ENCODE data around the gene UXS1. TPM values are rescaled to one million over a fixed set of nuclear protein-coding genes. Genes with fewer than 3 reads are reported as not detected.

The UXS1 gene
- total and polyA plus RNA-seq, 5 experiments from 2014 or later: 56.4 to 187 (median 108) TPM

DNA sequence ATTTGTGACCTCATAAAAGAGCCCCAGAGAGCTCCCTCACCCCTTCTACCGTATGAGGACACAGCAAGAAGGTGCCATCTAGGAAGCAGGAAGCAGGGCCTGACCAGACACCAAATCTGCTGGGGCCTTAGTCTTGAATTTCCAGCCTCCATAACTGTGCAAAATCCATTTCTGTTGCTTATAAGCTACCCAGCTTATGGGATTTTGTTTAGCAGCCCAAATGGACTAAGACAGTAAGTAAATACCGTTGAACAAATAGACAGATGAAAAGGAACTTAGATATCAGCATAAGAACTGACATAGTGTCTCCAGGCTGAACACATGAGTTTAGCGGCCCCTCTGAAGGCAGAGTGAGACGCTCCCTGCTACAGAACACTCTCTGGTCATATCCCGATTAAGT, 130.9 kb downstream of the UXS1 start:
- no peaks in the 10 kb centered on the region for H3K36me3 Mint-ChIP-seq
- no peaks in the 10 kb centered on the region for H3K9me3 Mint-ChIP-seq
- POLR2A ChIA-PET: interaction anchor here (0.5 kb wide), 1 partner anchor 16 kb away, joined by 5 read pairs; no protein-coding TSS in a partner anchor
- ATAC-seq: no peak
- H3K27me3 Mint-ChIP-seq: peaks cover 0 to 8% (median 0%) of the 10 kb centered on the region in 5 donors
- peaks cover 32 to 69% (median 48%) of the 10 kb centered on the region in 4 donors for H3K4me1 Mint-ChIP-seq
- no peak for DNase-seq
- no peak overlapping the region for H3K4me3 Mint-ChIP-seq
- H3K27ac Mint-ChIP-seq: peak overlapping the region in 4 of 10 donors; percentile 16 to 57 (median 44)

DNA sequence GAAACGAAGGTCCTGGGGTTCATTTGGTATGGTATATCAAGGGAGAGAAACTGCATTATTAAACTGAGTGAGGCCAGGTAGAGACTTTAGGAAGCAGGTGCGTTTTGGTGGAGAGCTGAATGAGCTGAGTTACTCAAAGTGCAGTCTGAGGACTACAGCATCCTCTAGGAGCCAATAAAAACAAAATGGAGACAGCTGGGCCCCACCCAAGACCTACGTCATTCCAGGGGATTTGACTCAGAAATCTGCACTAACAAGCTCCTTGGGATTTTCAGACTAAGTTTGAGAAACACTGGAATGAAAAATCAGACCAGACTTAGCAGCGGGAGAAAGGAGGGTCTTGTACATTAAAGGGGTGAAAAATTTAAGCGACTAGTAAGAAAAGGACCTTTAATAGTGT, 131.5 kb downstream of the UXS1 start:
- DNase-seq (no peak), ATAC-seq (no peak)
- POLR2A ChIA-PET: interaction anchor here (0.5 to 1.3 kb wide), 4 partner anchors 15 to 317 kb away, joined by 3 to 5 read pairs (median 4); no protein-coding TSS in a partner anchor
- H3K27ac Mint-ChIP-seq: peak overlapping the region in 3 of 10 donors; percentile 12 to 26 (median 19)
- H3K4me3 Mint-ChIP-seq: no peak overlapping the region
- H3K27me3 Mint-ChIP-seq: peaks cover 0 to 5% (median 0%) of the 10 kb centered on the region in 5 donors
- no peaks in the 10 kb centered on the region for H3K36me3 Mint-ChIP-seq
- H3K9me3 Mint-ChIP-seq: no peaks in the 10 kb centered on the region
- peaks cover 32 to 73% (median 53%) of the 10 kb centered on the region in 4 donors for H3K4me1 Mint-ChIP-seq

DNA sequence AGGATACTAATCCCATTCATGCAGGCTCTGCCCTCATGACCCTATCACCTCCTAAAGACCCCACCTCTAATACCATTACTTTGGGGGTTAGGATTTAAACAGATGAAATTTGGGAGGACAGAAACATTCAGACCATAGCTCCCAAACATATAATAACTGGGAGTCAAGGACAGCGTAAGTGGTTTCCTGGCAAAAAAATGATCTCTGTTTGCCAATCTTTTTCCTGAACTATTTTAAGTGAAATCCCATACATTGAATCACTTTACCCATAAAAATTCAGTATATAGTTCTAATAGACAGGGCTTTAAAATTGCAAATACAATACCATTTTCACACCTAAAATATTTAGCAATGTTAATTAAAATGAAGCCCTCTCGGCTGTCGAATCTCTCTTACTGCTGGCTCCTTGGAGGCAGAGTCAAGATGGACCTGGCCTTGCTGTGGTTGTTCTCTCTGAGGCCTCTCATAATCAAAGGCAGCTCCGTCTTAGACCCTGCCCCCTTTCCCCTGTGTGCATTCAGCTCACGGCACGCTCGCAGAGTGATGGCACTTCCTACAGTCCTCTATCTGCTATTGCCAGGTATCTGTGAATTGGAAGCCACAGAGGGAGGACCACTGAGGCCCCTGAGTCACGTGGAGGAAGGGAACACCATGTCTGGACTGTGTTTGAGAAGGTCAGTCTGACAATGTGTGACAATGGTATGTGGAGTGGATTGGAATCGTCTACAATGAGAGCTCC, 132.3 kb downstream of the UXS1 start:
- H3K4me1 Mint-ChIP-seq: peaks cover 40 to 81% (median 61%) of the 10 kb centered on the region in 4 donors
- H3K27ac Mint-ChIP-seq: peak overlapping the region in 4 of 10 donors; percentile 8 to 36 (median 26)
- H3K9me3 Mint-ChIP-seq: no peaks in the 10 kb centered on the region
- POLR2A ChIA-PET: interaction anchor here (0.5 to 1.3 kb wide), 2 partner anchors 16 to 205 kb away, joined by 3 to 4 read pairs; no protein-coding TSS in a partner anchor
- no peak overlapping the region for H3K4me3 Mint-ChIP-seq
- H3K27me3 Mint-ChIP-seq: peaks cover 0 to 5% (median 0%) of the 10 kb centered on the region in 5 donors
- DNase-seq (no peak), ATAC-seq (no peak)
- no peaks in the 10 kb centered on the region for H3K36me3 Mint-ChIP-seq

DNA sequence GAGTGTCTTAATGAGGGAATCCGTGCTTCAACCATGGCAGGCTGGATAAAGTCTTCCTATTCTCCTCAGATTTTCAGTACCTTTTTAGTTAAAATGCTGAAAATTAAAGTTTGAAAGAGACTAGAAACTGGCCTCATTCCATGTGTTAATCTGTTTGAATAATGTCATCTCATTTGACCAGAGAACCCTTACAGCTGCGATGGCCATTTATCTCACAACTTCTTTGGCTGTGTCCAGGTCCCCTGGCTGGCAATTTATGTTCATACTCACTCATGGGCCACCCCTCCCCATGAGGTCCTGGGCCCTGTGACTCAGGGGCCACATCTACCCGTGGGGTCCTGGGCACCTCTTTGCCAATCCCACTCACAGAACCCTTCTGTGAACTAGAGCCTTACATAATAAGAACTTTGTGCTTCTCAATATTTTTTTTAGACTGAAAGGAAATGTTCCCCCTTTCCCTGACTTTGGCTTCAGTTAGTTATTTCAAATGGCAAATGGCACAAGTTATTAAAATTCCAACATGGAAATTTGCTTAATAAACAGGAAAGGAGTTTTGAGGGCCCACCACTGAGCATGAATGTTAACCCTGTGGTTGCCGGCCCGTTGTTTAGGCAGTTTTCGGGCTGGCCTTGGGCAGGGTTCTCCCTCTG, 134.6 kb downstream of the UXS1 start:
- no peak for ATAC-seq
- no peaks in the 10 kb centered on the region for H3K9me3 Mint-ChIP-seq

DNA sequence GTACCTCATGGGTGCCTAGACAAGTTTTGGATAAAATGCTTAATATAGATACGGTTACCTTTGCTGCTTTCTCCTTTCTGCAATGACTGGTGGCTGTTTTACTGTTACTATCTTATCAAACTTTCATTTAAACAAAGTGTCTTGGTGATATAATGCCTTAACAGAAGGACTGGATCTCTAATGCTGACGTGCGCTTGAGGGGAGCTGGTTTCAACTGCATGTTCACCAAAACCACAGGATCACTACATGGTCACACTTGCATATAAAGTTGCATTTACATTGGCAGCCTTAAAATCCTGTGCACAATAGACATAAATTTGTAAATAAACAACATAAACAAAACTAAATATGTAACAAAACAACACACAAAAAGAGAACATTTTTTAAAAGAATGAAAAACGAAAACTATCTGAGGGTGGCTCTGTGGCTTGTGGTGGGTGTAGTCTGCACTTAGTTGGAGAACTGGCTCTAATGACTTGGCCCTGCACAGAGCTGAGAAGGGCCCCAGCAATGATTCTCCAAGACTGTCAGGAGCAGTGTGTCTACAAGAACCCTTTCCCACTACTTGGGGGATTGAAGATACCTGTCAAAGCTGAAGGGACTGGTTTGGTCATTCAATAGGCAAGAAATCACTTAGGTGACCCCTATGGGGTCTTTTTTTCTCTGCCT, 135.5 kb downstream of the UXS1 start:
- ATAC-seq (peak in 1 of 2 donors; percentile 29), DNase-seq (peak in 1 of 10 donors; percentile 19)
- POLR2A ChIA-PET: interaction anchor here (0.9 to 1.0 kb wide), 3 partner anchors 9 to 20 kb away, joined by 4 to 5 read pairs (median 4); no protein-coding TSS in a partner anchor
- Mint-ChIP-seq H3K9me3 (no peaks in the 10 kb centered on the region), H3K4me3 (peak overlapping the region in 9 of 10 donors; percentile 37 to 68 (median 54)), H3K4me1 (peaks cover 45 to 87% (median 72%) of the 10 kb centered on the region in 4 donors), H3K27ac (peak overlapping the region in 9 of 10 donors; percentile 49 to 87 (median 72)), H3K36me3 (no peaks in the 10 kb centered on the region), H3K27me3 (no peaks in the 10 kb centered on the region)

More for the DNA sequence above, 134.6 kb downstream of the UXS1 start:
- POLR2A ChIA-PET: interaction anchor here (0.9 kb wide), 1 partner anchor 20 kb away, joined by 5 read pairs; no protein-coding TSS in a partner anchor
- peaks cover 42 to 85% (median 68%) of the 10 kb centered on the region in 4 donors for H3K4me1 Mint-ChIP-seq
- DNase-seq: no peak
- peak overlapping the region in 5 of 10 donors; percentile 1 to 60 (median 40) for H3K4me3 Mint-ChIP-seq
- no peaks in the 10 kb centered on the region for H3K27me3 Mint-ChIP-seq
- peak overlapping the region in 9 of 10 donors; percentile 4 to 87 (median 72) for H3K27ac Mint-ChIP-seq
- H3K36me3 Mint-ChIP-seq: no peaks in the 10 kb centered on the region

DNA sequence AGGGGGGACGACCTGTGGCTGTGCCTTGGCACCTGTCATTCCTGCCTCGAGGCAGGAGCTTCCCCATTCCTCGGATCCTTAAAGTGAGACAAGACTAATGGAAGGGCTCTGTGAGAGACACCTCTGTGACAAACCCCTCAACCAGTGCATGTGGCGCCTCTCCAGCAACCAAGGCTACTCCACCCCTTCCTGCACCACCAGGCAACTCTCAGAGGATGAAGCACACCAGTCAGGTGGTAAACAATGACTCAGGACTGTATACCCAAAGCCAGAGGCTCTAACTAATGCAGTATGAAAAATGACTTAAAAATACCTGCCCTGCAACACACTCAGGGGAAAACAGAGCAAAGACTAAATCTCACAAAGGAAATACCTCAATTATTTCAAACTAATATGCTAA, 136.9 kb downstream of the UXS1 start:
- POLR2A ChIA-PET: interaction anchor here (0.8 to 1.0 kb wide), 2 partner anchors 9 to 28 kb away, joined by 3 to 5 read pairs; no protein-coding TSS in a partner anchor

DNA sequence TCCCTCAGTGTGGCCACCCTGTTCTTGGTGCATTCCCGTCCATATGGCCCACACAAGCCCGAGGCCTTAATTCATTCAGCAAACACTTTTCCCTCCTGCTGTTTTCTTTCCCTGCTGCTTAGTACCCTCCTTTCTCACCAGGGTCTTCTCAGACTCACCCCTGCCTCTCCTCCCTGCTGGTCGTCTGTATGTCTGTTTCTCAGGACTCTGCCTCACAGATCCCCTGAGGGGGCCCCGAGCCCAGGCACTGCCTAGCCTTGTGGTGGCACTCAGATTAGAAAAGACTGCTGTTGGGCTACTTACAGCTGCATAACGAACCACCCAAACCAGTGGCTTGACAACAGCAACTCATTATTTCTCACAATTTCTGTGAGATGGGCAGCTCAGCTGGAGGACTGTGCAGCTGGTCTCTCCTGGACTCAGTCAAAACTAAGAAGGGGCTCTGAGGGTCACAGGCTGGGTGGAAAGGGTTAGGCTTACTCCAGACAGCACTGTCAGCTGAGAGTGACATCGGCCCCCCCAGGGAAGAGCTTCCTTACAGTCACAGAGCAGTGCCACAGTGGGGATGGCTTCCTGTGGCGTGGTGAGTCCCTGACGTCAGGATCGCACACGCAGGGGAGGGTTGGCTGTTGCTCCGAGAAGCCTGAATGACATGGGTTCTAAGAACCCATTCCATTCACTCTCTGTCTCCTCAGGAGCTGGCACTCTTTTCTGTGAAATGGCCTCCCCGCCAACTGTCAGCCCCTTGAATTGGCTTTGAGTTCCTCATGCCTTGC, 139.0 kb downstream of the UXS1 start:
- DNase-seq: peak in 7 of 10 donors; percentile 22 to 58 (median 50)
- Mint-ChIP-seq H3K27me3 (no peaks in the 10 kb centered on the region), H3K4me1 (peaks cover 51 to 88% (median 83%) of the 10 kb centered on the region in 4 donors), H3K27ac (peak overlapping the region in 9 of 10 donors; percentile 36 to 88 (median 49)), H3K4me3 (peak overlapping the region in 9 of 10 donors; percentile 34 to 73 (median 58)), H3K9me3 (peaks cover 0 to 2% (median 0%) of the 10 kb centered on the region in 9 donors), H3K36me3 (no peaks in the 10 kb centered on the region)
- POLR2A ChIA-PET: interaction anchor here (0.6 to 1.5 kb wide), 10 partner anchors 9 to 131 kb away, joined by 3 to 4 read pairs (median 3); no protein-coding TSS in a partner anchor
- ATAC-seq: peak; percentile 37 to 80

More for the DNA sequence above, 136.9 kb downstream of the UXS1 start:
- no peaks in the 10 kb centered on the region for H3K36me3 Mint-ChIP-seq
- no peaks in the 10 kb centered on the region for H3K27me3 Mint-ChIP-seq
- peak overlapping the region in 8 of 10 donors; percentile 23 to 81 (median 66) for H3K27ac Mint-ChIP-seq
- peaks cover 54 to 90% (median 86%) of the 10 kb centered on the region in 4 donors for H3K4me1 Mint-ChIP-seq
- H3K4me3 Mint-ChIP-seq: peak overlapping the region; percentile 32 to 83 (median 66)
- ATAC-seq (peak; percentile 72 to 92), DNase-seq (peak in 8 of 10 donors; percentile 18 to 82 (median 48))
- H3K9me3 Mint-ChIP-seq: no peaks in the 10 kb centered on the region

DNA sequence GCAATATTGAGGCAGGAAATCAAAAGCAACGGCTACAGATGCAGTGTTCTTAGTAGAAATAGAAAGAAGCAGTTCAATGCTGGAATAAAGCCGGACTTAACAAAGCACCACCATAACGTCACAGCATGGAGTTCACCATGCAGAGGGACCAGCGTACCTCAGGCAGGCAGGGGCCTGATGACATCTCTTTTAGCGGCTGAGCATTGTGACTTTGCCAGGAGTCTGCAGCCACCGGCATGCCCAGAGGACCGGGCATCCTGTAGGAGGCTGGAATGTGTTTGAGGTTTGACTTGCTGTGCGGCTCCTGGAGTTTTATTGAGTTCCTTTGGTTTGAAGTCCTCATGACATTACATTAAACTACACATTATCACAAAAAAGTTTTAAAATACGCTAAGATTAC, 139.8 kb downstream of the UXS1 start:
- POLR2A ChIA-PET: interaction anchor here (1.5 kb wide), 1 partner anchor 40 kb away, joined by 4 read pairs; no protein-coding TSS in a partner anchor
- no peak for ATAC-seq
- Mint-ChIP-seq H3K9me3 (peaks cover 0 to 2% (median 0%) of the 10 kb centered on the region in 9 donors), H3K4me1 (peaks cover 50 to 84% (median 78%) of the 10 kb centered on the region in 4 donors), H3K36me3 (no peaks in the 10 kb centered on the region), H3K4me3 (peak overlapping the region in 6 of 10 donors; percentile 33 to 81 (median 46)), H3K27ac (peak overlapping the region in 3 of 10 donors; percentile 37 to 60 (median 59)), H3K27me3 (no peaks in the 10 kb centered on the region)
- DNase-seq: no peak

DNA sequence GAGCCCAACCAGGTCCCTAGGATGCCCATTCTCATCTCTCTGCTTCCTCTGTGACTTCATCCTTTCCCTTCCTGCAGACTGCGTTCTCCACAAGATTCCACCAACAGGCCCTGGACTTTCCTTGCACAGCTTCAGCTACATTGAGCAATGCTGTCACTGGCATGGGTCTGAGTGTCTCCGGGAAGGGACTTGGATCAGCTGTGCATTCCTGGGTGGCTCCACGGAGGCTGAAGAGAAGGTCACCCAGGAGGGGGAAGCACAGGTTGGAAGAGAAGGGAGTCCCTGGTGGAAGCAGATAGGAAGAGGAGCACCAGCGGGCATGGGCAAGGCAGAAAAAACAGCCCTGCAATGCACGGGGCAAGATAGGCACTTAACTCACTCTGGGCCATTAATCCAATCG, 140.5 kb downstream of the UXS1 start:
- DNase-seq (no peak), ATAC-seq (no peak)
- peak overlapping the region in 4 of 10 donors; percentile 58 to 78 (median 65) for H3K27ac Mint-ChIP-seq
- peaks cover 48 to 83% (median 74%) of the 10 kb centered on the region in 4 donors for H3K4me1 Mint-ChIP-seq
- peaks cover 0 to 2% (median 0%) of the 10 kb centered on the region in 9 donors for H3K9me3 Mint-ChIP-seq
- POLR2A ChIA-PET: interaction anchor here (0.6 to 2.0 kb wide), 5 partner anchors 12 to 255 kb away, joined by 3 to 8 read pairs (median 3); a partner anchor contains a TSS
- H3K27me3 Mint-ChIP-seq: no peaks in the 10 kb centered on the region
- H3K36me3 Mint-ChIP-seq: no peaks in the 10 kb centered on the region
- H3K4me3 Mint-ChIP-seq: peak overlapping the region in 8 of 10 donors; percentile 48 to 82 (median 72)

DNA sequence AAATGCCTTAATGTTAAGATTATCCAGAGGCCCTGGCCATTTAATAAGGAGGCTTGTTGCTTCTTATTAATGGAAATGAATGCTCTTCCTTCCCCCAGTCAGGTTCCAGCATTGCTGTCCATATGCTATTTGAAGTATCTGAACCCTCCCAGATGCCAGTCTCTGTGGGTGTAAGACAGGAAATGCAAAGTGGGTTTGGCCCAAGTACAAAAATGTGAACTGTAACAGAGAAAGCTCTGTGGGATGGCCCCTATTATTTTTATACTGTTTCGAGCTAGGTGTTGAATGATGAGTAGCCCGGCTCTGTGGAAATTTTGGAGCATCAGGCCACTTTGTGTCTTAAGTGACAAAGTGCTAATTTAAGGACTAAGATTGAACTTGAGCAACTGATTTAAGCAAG, 141.0 kb downstream of the UXS1 start:
- Mint-ChIP-seq H3K27me3 (no peaks in the 10 kb centered on the region), H3K4me3 (peak overlapping the region in 9 of 10 donors; percentile 48 to 82 (median 68)), H3K9me3 (peaks cover 0 to 2% (median 0%) of the 10 kb centered on the region in 9 donors), H3K4me1 (peaks cover 46 to 80% (median 70%) of the 10 kb centered on the region in 4 donors), H3K36me3 (no peaks in the 10 kb centered on the region), H3K27ac (peak overlapping the region in 8 of 10 donors; percentile 5 to 78 (median 48))
- POLR2A ChIA-PET: interaction anchor here (0.6 to 2.0 kb wide), 5 partner anchors 12 to 255 kb away, joined by 3 to 8 read pairs (median 3); a partner anchor contains a TSS
- peak; percentile 64 to 72 for ATAC-seq
- peak in 5 of 10 donors; percentile 23 to 47 (median 32) for DNase-seq

DNA sequence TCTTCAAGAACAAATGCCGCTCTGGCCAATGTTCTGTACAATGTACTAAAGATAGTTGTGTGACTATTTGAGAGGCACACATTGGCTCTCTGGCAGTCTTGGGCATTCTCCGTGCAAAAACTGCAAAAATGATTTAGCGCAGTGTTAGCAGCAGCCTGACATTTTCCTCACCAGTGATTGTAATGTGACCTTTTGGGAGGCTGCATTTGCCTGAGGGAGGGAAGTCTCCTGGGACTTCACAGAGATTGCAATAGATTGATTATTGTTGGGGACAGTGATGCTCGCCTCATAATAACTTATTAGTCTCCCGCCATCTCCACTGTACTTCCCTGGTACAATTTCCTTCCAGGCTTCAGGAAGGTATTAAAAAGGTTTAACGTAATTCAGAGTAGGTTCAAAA, 149.2 kb downstream of the UXS1 start:
- Mint-ChIP-seq H3K4me3 (no peak overlapping the region), H3K27ac (no peak overlapping the region), H3K4me1 (peaks cover 4 to 18% (median 16%) of the 10 kb centered on the region in 4 donors), H3K27me3 (no peaks in the 10 kb centered on the region), H3K36me3 (no peaks in the 10 kb centered on the region), H3K9me3 (no peaks in the 10 kb centered on the region)
- ATAC-seq: no peak
- POLR2A ChIA-PET: no interaction called here
- no peak for DNase-seq

Measured in naive thymus-derived CD8-positive, alpha-beta T cell (primary cell).